Endothelial cell of umbilical vein (primary cell): Measurements from ENCODE around the gene GPR26. TPM values are rescaled to one million over a fixed set of nuclear protein-coding genes. Genes with fewer than 3 reads are reported as not detected.

Experiments used
- BruUV-seq: library from RNA; stranded (reverse); fragments of 400-500 nt; replicated peaks from 2 replicates; lab custom pipeline; 2021; lab: Mats Ljungman, UMichigan
- CTCF ChIA-PET: fragments of 300-600, 350-600 bp; sonication (Branson Sonifier 250); formaldehyde crosslinking; loops from one replicate; lab custom pipeline; 2021; ENCODE audit warnings: antibody characterized with exemption, inconsistent platforms; lab: Charles Lee
- POLR2A ChIA-PET: fragments of 300-600, 350-600 bp; sonication (Branson Sonifier 250); formaldehyde crosslinking; loops from one replicate; lab custom pipeline; 2021; ENCODE audit warnings: antibody characterized with exemption, inconsistent platforms; lab: Charles Lee
- DNase-seq: peaks from one replicate; pipeline ENCODE4 v3.0.0-alpha.2; 2011; ENCODE audit warnings: low read depth, low spot score
- FAIRE-seq: peaks from 2 replicates; lab custom pipeline; 2011; peaks lifted over from hg19 to GRCh38; lab: Jason Lieb, UNC
- H2AFZ ChIP-seq: 2 replicates; pipeline ENCODE4 v1.6.0; 2012; ENCODE audit warnings: low read depth, low read length, control low read depth, inconsistent platforms
- H3K27ac ChIP-seq: 2 replicates; pipeline ENCODE4 v1.5.1; 2011; ENCODE audit warnings: low read depth, mild to moderate bottlenecking, control low read depth, low read length, moderate library complexity; ENCODE audit not compliant: insufficient read depth
- H3K27me3 ChIP-seq, 2 experiments: 2 replicates each; pipeline versions ENCODE4 v1.6.0 to v1.6.1; 2011; ENCODE audit warnings: low read length in 2 of 2, mixed read lengths in 1 of 2; ENCODE audit not compliant: control insufficient read depth in 2 of 2, insufficient read depth in 2 of 2
- H3K36me3 ChIP-seq, 2 experiments: 2 replicates in 1 of 2; 3 replicates in 1 of 2; pipeline ENCODE4 v1.5.1; 2011; ENCODE audit warnings: low read length in 2 of 2, mild to moderate bottlenecking in 1 of 2, moderate library complexity in 1 of 2; ENCODE audit not compliant: control insufficient read depth in 2 of 2, insufficient read depth in 2 of 2; ENCODE audit errors: extremely low read depth in 1 of 2
- H3K4me1 ChIP-seq: 3 replicates; pipeline ENCODE4 v1.5.1; 2011; ENCODE audit warnings: mild to moderate bottlenecking, low read length; ENCODE audit not compliant: control insufficient read depth, insufficient read depth; ENCODE audit errors: extremely low read depth
- H3K4me2 ChIP-seq: 2 replicates; pipeline ENCODE4 v1.6.1; 2011; ENCODE audit warnings: low read length, control low read depth, mixed read lengths; ENCODE audit not compliant: insufficient read depth
- H3K4me3 ChIP-seq, 3 experiments: fragments of 200-600 bp in 1 of 3; sonication (generic), shearing (Covaris generic) in 1 of 3; replicated peaks in 1 of 3; 2 replicates each; pipeline ENCODE4 v1.5.1; 2011 to 2016; ENCODE audit warnings: control low read depth in 3 of 3, low read length in 3 of 3, mild to moderate bottlenecking in 2 of 3, inconsistent platforms in 1 of 3, low read depth in 1 of 3, moderate library complexity in 1 of 3; ENCODE audit not compliant: insufficient read depth in 1 of 3
- H3K79me2 ChIP-seq: 2 replicates; pipeline ENCODE4 v1.6.0; 2012; ENCODE audit warnings: low read length, inconsistent platforms; ENCODE audit not compliant: control insufficient read depth, insufficient read depth
- H3K9ac ChIP-seq: replicated peaks from 2 replicates; pipeline ENCODE3; 2011; ENCODE audit warnings: low read length, control low read depth; ENCODE audit not compliant: insufficient read depth; ENCODE audit errors: extremely low read depth
- H3K9me1 ChIP-seq: replicated peaks from 3 replicates; pipeline ENCODE4 v1.6.0; 2011; ENCODE audit warnings: mild to moderate bottlenecking, low read length; ENCODE audit not compliant: control insufficient read depth, insufficient read depth; ENCODE audit errors: extremely low read depth
- H3K9me3 ChIP-seq: replicated peaks from 2 replicates; pipeline ENCODE4 v1.5.1; 2012; ENCODE audit warnings: low read length, inconsistent platforms; ENCODE audit not compliant: control insufficient read depth, insufficient read depth
- H4K20me1 ChIP-seq: replicated peaks from 2 replicates; pipeline ENCODE3; 2011; ENCODE audit warnings: mild to moderate bottlenecking, low read length; ENCODE audit not compliant: control insufficient read depth, insufficient read depth; ENCODE audit errors: extremely low read depth
- CTCF ChIP-seq, 2 donors: IDR thresholded peaks; 1 replicate in 1 of 2; 2 replicates in 1 of 2; pipeline ENCODE4 v1.5.1; 2011; ENCODE audit warnings: low read length in 2 of 2, mild to moderate bottlenecking in 2 of 2, moderate library complexity in 2 of 2, control low read depth in 1 of 2, inconsistent platforms in 1 of 2, low read depth in 1 of 2; ENCODE audit not compliant: insufficient read depth in 1 of 2; ENCODE audit errors: extremely low read depth in 1 of 2
- EZH2 ChIP-seq: IDR thresholded peaks from 2 replicates; pipeline ENCODE4 v1.6.1; 2012; ENCODE audit warnings: borderline replicate concordance, low read depth, mild to moderate bottlenecking, moderate library complexity, low read length, inconsistent platforms; ENCODE audit not compliant: severe bottlenecking
- FOS ChIP-seq: IDR thresholded peaks from 2 replicates; pipeline ENCODE4 v1.6.1; 2011; ENCODE audit warnings: mild to moderate bottlenecking, low read length, moderate library complexity, borderline replicate concordance; ENCODE audit not compliant: insufficient read depth
- GATA2 ChIP-seq: IDR thresholded peaks from 2 replicates; pipeline ENCODE4 v1.7.0; 2011; ENCODE audit warnings: low read depth, mild to moderate bottlenecking, moderate library complexity, mixed read lengths, low read length; ENCODE audit not compliant: insufficient read length, insufficient read depth
- JUN ChIP-seq: IDR thresholded peaks from 2 replicates; pipeline ENCODE4 v1.6.1; 2011; ENCODE audit warnings: borderline replicate concordance, low read depth; ENCODE audit not compliant: insufficient read length, insufficient read depth
- MYC ChIP-seq: IDR thresholded peaks from one replicate; pipeline ENCODE4 v1.6.1; 2011; ENCODE audit warnings: mild to moderate bottlenecking, low read depth, low read length
- POLR2A ChIP-seq: IDR thresholded peaks from 2 replicates; pipeline ENCODE4 v1.6.1; 2012; ENCODE audit warnings: low read depth, mild to moderate bottlenecking, control low read depth, low read length
- POLR2AphosphoS5 ChIP-seq: IDR thresholded peaks from 2 replicates; pipeline ENCODE4 v1.6.1; 2012; ENCODE audit warnings: low read depth, mild to moderate bottlenecking, control low read depth, low read length, moderate library complexity; ENCODE audit not compliant: insufficient read depth
- dilution Hi-C: fragments of 300-500 bp; cut with MboI; formaldehyde crosslinking; loops from one replicate; pipeline ENCODE4 v1.15.0; 2019; ENCODE audit warnings: low sequenced_read_pairs; ENCODE audit not compliant: extremely low pct_ligation_motif_present
- intact Hi-C: fragments of 100-400 bp; cut with micrococcal nuclease; formaldehyde crosslinking; loops from one replicate; pipeline ENCODE4 v1.10.0; 2022
- polyA plus RNA-seq, 4 experiments: library from polyadenylated mRNA; depleted of rRNA in 3 of 4; stranded (reverse) in 3 of 4; unstranded in 1 of 4; fragments of >200 nt; gene quantifications; 2 replicates each; pipeline versions ENCODE4 v1.2.1 to v1.2.3, GENCODE V29; 2011 to 2012; ENCODE audit warnings: missing spikeins in 1 of 4
- total RNA-seq: library from RNA; stranded (reverse); gene quantifications from 2 replicates; pipeline ENCODE4 v1.2.3, GENCODE V29; 2021
- TF ChIP-seq, protein P1 (sequence below): IDR thresholded peaks from 2 replicates; pipeline ENCODE4 v1.6.1; 2011; ENCODE audit not compliant: insufficient read depth, insufficient read length

GPR26 gene
- total and polyA plus RNA-seq, 2 donors (not counting 3 experiments of a cell fraction or from before 2014, with no cell fraction given) = not detected

- FAIRE-seq (no peak), DNase-seq (no peak)
- intact Hi-C loops (no loop called here), dilution Hi-C loops (no loop called here)
- H3K79me2 ChIP-seq = no peaks in the 10 kb centered on the region
- H3K4me1 ChIP-seq = no peaks in the 10 kb centered on the region
- no peak overlapping the region for H2AFZ ChIP-seq
- TF ChIP-seq JUN = no peak
- TF ChIP-seq EZH2 = no peak
- no peak for TF ChIP-seq FOS
- no peak for TF ChIP-seq POLR2AphosphoS5
- TF ChIP-seq, protein P1, sequence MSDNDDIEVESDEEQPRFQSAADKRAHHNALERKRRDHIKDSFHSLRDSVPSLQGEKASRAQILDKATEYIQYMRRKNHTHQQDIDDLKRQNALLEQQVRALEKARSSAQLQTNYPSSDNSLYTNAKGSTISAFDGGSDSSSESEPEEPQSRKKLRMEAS = no peak
- TF ChIP-seq GATA2 = no peak
- no peak for TF ChIP-seq POLR2A
- TF ChIP-seq MYC = no peak
- no peak for TF ChIP-seq CTCF (IDR thresholded peaks at IDR 0.05; ENCODE audit: extremely low read depth in 1 of 2, insufficient read depth in 1 of 2, low read depth in 1 of 2, low read length in 2 of 2)
- H4K20me1 ChIP-seq = no peaks in the 10 kb centered on the region
- CTCF ChIA-PET = no interaction called here
- H3K27me3 ChIP-seq = no peaks in the 10 kb centered on the region
- H3K36me3 ChIP-seq = no peaks in the 10 kb centered on the region
- H3K27ac ChIP-seq = no peak overlapping the region
- no peak overlapping the region for H3K4me2 ChIP-seq
- POLR2A ChIA-PET = no interaction called here
- no peak overlapping the region for H3K9ac ChIP-seq
- no TSS peak for BruUV-seq
- no peak overlapping the region for H3K4me3 ChIP-seq
- H3K9me1 ChIP-seq = no peaks in the 10 kb centered on the region
- H3K9me3 ChIP-seq = no peaks in the 10 kb centered on the region
These were observed 55.4 kb downstream of the GPR26 start for GRCh38 chr10:123721441-123722049.
